Neural crest cell (in vitro differentiated cells): ENCODE results near the gene RRM1. TPM values are rescaled to one million over a fixed set of nuclear protein-coding genes. Genes with fewer than 3 reads are reported as not detected.
"Not testable (repeated sequence)": the region's sequence is repeated elsewhere in the genome, so short reads cannot be mapped to it uniquely, and the experiment has no call there.

Experiments
- DNase-seq: peaks from one replicate; pipeline ENCODE4 v3.0.0; 2021; ENCODE audit warnings: low read depth, mixed read lengths, low spot score
- H3K27ac Mint-ChIP-seq: one replicate; pipeline ENCODE4 v1.8.0; 2021; ENCODE audit warnings: mild to moderate bottlenecking, mixed read lengths; ENCODE audit not compliant: unreplicated experiment
- H3K27me3 Mint-ChIP-seq: 2 replicates; pipeline ENCODE4 v1.8.0; 2021; ENCODE audit warnings: low read depth, mild to moderate bottlenecking, mixed read lengths
- H3K36me3 Mint-ChIP-seq: 2 replicates; pipeline ENCODE4 v1.8.0; 2021; ENCODE audit warnings: low read depth, mild to moderate bottlenecking, mixed read lengths
- H3K4me1 Mint-ChIP-seq: 2 replicates; pipeline ENCODE4 v1.8.0; 2021; ENCODE audit warnings: mixed read lengths
- H3K4me3 Mint-ChIP-seq: one replicate; pipeline ENCODE4 v1.8.0; 2021; ENCODE audit warnings: mild to moderate bottlenecking, mixed read lengths
- H3K9me3 Mint-ChIP-seq: 2 replicates; pipeline ENCODE4 v1.8.0; 2021; ENCODE audit warnings: mixed read lengths
- long read RNA-seq: library from polyadenylated mRNA; unstranded; transcript quantifications from one replicate; pipeline ENCODE4 v2.0.0, GENCODE V29; 2020
- total RNA-seq: library from RNA; stranded (reverse); gene quantifications from 2 replicates; pipeline ENCODE4 v1.2.1, GENCODE V29; 2021
- TF ChIP-seq, protein P1 (sequence below): fragments of 200-600 bp; sonication (generic); conservative IDR thresholded peaks from 2 replicates; pipeline ENCODE4 v1.5.0; 2021; ENCODE audit warnings: antibody characterized with exemption, mild to moderate bottlenecking

Gene RRM1
- 209 and 218 TPM in 2 replicates for total RNA-seq
- long read RNA-seq, transcript RRM1-212 (18 exons, 2,863 nt) = minor isoform, 5 of 1,082 reads
- long read RNA-seq, transcript RRM1-201 (19 exons, 3,076 nt) = major isoform, 907 of 1,082 reads
- long read RNA-seq, partial matches to known transcripts = 127 of 1,082 reads
- long read RNA-seq, other reads (novel, unspliced or antisense) = 39 of 1,082 reads

DNA sequence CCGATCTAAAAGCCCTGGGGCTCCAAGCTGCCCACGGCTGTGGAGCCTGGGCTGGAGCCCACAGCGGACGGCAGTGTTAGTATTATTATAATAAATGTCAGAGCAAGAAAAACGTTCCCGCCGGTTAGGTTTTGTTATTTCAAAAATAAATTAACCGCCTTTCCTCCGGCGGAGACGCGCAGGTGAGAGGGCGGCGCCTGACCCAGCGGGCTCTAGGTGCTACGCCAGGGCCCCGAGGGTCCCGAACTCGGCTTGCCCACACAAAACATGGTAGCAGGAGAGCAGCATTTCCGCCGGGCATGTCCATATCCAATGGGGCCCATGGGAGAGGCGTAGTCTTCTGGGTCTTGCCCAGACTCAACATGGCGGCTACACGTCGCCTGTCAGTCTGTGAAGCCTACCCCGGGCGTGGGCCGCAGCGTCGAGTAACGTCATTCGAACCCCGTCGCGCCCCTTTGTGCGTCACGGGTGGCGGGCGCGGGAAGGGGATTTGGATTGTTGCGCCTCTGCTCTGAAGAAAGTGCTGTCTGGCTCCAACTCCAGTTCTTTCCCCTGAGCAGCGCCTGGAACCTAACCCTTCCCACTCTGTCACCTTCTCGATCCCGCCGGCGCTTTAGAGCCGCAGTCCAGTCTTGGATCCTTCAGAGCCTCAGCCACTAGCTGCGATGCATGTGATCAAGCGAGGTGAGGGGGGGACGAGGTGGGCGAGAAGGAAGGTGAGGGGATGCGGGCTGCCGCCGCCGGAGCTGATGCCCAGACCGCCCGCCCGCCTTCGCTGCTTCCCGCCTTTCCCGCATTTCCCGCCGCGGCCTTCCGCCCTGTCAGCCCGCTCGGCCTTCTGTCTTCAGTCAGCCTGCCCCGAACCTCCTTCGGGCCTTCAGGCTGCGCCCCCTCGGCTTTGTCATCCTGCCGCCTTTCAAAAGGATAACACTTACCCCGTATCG is at the start of gene RRM1:
RRM1 (plus strand) TSS at position 452 of the 944 bp plus-strand sequence; CDS start at position 666, 214 bp downstream.
- no peaks in the 10 kb centered on the region for H3K9me3 Mint-ChIP-seq
- peak within 1 kb of the TSS; percentile 99 for H3K27ac Mint-ChIP-seq
- TF ChIP-seq, protein P1, sequence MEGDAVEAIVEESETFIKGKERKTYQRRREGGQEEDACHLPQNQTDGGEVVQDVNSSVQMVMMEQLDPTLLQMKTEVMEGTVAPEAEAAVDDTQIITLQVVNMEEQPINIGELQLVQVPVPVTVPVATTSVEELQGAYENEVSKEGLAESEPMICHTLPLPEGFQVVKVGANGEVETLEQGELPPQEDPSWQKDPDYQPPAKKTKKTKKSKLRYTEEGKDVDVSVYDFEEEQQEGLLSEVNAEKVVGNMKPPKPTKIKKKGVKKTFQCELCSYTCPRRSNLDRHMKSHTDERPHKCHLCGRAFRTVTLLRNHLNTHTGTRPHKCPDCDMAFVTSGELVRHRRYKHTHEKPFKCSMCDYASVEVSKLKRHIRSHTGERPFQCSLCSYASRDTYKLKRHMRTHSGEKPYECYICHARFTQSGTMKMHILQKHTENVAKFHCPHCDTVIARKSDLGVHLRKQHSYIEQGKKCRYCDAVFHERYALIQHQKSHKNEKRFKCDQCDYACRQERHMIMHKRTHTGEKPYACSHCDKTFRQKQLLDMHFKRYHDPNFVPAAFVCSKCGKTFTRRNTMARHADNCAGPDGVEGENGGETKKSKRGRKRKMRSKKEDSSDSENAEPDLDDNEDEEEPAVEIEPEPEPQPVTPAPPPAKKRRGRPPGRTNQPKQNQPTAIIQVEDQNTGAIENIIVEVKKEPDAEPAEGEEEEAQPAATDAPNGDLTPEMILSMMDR = no peak
- DNase-seq = peak; percentile 93
- H3K4me3 Mint-ChIP-seq = peak within 1 kb of the TSS; percentile 98
- H3K27me3 Mint-ChIP-seq = no peaks in the 10 kb centered on the region
- peaks cover 40% of the 10 kb centered on the region for H3K4me1 Mint-ChIP-seq
- H3K36me3 Mint-ChIP-seq = no peaks in the 10 kb centered on the region

DNA sequence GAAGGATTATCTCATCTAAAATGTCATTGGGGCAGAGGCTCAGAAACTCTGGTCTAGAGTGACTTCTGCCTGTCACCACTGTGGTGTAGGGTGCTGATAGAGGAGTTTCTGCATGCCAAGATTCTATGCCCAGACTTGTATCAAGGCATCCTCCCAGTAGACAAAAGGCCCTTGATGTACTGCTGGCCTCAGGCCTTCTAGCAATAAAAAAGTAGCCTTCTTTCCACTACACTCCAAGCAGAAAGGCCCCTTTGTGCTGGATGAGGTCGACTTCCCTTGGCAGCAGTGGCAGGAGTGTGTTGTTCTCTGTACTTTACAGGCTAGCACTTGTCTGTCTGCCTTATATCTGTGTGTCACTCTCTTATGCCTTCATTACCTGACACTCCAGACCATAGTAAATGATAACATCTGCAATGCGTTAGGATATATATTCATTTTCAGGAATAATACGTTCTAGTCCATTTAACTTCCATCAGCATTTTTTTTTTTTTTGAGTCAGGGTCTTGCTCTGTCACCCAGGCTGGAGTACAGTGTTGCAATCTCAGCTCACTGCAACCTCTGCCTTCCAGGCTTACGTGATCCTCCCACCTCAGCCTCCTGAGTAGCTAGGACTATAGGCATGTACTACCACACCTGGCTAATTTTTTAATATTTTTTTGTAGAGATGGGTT is 49.5 kb upstream of the RRM1 start:
- TF ChIP-seq, protein P1 = no peak
- H3K36me3 Mint-ChIP-seq = no peaks in the 10 kb centered on the region
- peak overlapping the region; percentile 85 for H3K27ac Mint-ChIP-seq
- H3K4me1 Mint-ChIP-seq = peaks cover 23% of the 10 kb centered on the region
- no peaks in the 10 kb centered on the region for H3K27me3 Mint-ChIP-seq
- DNase-seq = peak; percentile 13
- H3K9me3 Mint-ChIP-seq = no peaks in the 10 kb centered on the region
- H3K4me3 Mint-ChIP-seq = peak overlapping the region; percentile 42

DNA sequence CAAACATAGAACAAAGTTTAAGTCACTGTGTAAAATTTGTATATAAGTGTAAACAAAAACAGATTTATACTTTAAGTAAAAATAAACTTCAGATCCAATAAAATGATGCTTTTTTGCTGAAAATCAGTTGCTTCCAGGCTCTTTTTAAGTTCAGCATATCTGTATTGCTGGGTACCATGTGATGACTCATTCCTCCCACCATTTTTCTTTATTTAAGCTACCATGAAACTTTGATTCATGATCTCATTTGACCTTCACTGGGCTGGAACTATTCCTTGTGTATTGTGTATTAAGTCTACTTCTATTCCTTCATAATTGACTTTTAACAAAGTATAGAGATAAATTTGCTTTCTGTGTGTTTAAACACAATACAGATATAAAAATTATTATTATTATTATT is 46.3 kb upstream of the RRM1 start:
- DNase-seq = no peak
- Mint-ChIP-seq H3K4me1 (peaks cover 23% of the 10 kb centered on the region), H3K9me3 (no peaks in the 10 kb centered on the region), H3K27me3 (no peaks in the 10 kb centered on the region), H3K4me3 (no peak overlapping the region), H3K36me3 (peaks cover 4% of the 10 kb centered on the region), H3K27ac (no peak overlapping the region)
- TF ChIP-seq, protein P1 = no peak

DNA sequence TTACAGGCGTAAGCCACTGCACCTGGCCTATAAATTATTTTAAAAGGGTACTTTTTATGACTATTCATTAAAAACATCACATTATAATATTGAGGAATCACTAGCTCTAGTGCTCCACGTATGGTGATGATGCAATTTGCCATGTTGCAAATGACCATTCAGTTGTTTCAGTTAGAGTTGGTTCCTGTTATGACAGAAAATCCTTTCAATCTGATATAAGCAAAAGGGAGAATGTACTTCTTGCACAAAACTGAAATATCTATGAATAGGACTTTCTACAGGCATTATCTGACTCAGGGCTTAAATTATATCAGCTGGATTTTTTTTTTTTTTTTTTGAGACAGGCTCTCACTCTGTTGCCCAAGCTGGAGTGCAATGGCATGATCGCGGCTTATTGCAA is 45.6 kb upstream of the RRM1 start:
- Mint-ChIP-seq H3K9me3 (no peaks in the 10 kb centered on the region), H3K27me3 (no peaks in the 10 kb centered on the region), H3K27ac (no peak overlapping the region), H3K36me3 (peaks cover 4% of the 10 kb centered on the region), H3K4me3 (no peak overlapping the region), H3K4me1 (peaks cover 21% of the 10 kb centered on the region)
- DNase-seq = no peak
- TF ChIP-seq, protein P1 = no peak

DNA sequence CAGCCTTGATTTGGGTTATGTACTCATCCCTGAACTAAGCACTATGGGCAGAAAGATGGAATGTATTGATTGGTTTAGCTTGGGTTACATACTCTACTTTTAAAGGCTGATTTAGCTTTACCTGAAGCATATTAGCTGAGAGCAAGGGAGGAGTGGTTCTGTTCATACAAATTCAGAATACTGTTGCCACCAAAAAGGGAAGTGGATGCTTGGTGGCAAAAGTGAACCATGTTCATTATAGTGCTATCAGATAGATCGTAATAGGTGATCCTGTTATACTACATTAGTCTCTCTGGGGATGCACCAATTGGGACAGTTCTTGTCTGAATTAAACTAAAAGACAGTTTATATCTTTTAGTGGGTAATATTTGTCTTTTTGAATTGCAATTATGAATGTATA is 44.5 kb upstream of the RRM1 start:
- no peak for DNase-seq
- TF ChIP-seq, protein P1 = no peak
- H3K9me3 Mint-ChIP-seq = no peaks in the 10 kb centered on the region
- no peak overlapping the region for H3K27ac Mint-ChIP-seq
- peaks cover 4% of the 10 kb centered on the region for H3K36me3 Mint-ChIP-seq
- H3K27me3 Mint-ChIP-seq = no peaks in the 10 kb centered on the region
- H3K4me1 Mint-ChIP-seq = peaks cover 9% of the 10 kb centered on the region
- no peak overlapping the region for H3K4me3 Mint-ChIP-seq

DNA sequence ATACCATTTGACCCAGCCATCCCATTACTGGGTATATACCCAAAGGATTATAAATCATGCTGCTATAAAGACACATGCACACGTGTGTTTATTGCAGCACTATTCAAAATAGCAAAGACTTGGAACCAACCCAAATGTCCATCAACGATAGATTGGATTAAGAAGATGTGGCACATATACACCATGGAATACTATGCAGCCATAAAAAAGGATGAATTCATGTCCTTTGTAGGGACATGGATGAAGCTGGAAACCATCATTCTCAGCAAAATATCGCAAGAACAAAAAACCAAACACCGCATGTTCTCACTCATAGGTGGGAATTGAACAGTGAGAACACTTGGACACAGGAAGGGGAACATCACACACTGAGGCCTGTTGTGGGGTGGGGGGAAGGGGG is 41.4 kb upstream of the RRM1 start:
- not testable (repeated sequence) for H3K27ac Mint-ChIP-seq, H3K4me3 Mint-ChIP-seq, DNase-seq, H3K27me3 Mint-ChIP-seq, H3K36me3 Mint-ChIP-seq, H3K4me1 Mint-ChIP-seq, H3K9me3 Mint-ChIP-seq
